ENCODE measurements around the gene SMARCC2.
"Not testable (repeated sequence)": the region's sequence is repeated elsewhere in the genome, so short reads cannot be mapped to it uniquely, and the experiment has no call there.

SMARCC2 gene

GRCh38 chr12:56157201-56158028 lies 31.9 kb downstream of the SMARCC2 start:
- Histone ChIP-seq H3K36me3 (ENCODE audit: insufficient read depth, low read length) (peaks cover 30% of the 10 kb centered on the region; the same call in 1 of the 2 replicates), H3K4me3 (ENCODE audit: low read depth, low read length) (peak overlapping the region; percentile 74), H3K79me2 (ENCODE audit: control insufficient read depth, insufficient read depth, low read length, unreplicated experiment) (peaks cover 33% of the 10 kb centered on the region)

GRCh38 chr12:56156464-56157200 lies 32.7 kb downstream of the SMARCC2 start:
- peaks cover 24% of the 10 kb centered on the region; the same call in 1 of the 2 replicates for H3K36me3 ChIP-seq (ENCODE audit: insufficient read depth, low read length)
- peak overlapping the region; percentile 74 for H3K4me3 ChIP-seq (ENCODE audit: low read depth, low read length)
- H3K27ac ChIP-seq (ENCODE audit: low read depth, low read length) = peak overlapping the region; percentile 49
- H2AFZ ChIP-seq (ENCODE audit: low read length, unreplicated experiment); H3K27me3 ChIP-seq (ENCODE audit: insufficient read depth, low read length): not testable (repeated sequence)
- H3K4me1 ChIP-seq (ENCODE audit: control insufficient read depth, insufficient read depth, low read length, unreplicated experiment) = peaks cover 30% of the 10 kb centered on the region
- peaks cover 35% of the 10 kb centered on the region for H3K79me2 ChIP-seq (ENCODE audit: control insufficient read depth, insufficient read depth, low read length, unreplicated experiment)

More at GRCh38 chr12:56157201-56158028, 31.9 kb downstream of the SMARCC2 start:
- no peaks in the 10 kb centered on the region for H3K27me3 ChIP-seq (ENCODE audit: insufficient read depth, low read length)
- H3K4me1 ChIP-seq (ENCODE audit: control insufficient read depth, insufficient read depth, low read length, unreplicated experiment) = peaks cover 32% of the 10 kb centered on the region
- H3K27ac ChIP-seq (ENCODE audit: low read depth, low read length) = peak overlapping the region; percentile 49
- H2AFZ ChIP-seq (ENCODE audit: low read length, unreplicated experiment) = peak overlapping the region; percentile 57

GRCh38 chr12:56155256-56155845 lies 33.9 kb downstream of the SMARCC2 start:
- Histone ChIP-seq H3K4me3 (ENCODE audit: low read depth, low read length) (no peak overlapping the region), H3K79me2 (ENCODE audit: control insufficient read depth, insufficient read depth, low read length, unreplicated experiment) (peaks cover 24% of the 10 kb centered on the region), H3K36me3 (ENCODE audit: insufficient read depth, low read length) (peaks cover 12% of the 10 kb centered on the region; the same call in 1 of the 2 replicates), H3K4me1 (ENCODE audit: control insufficient read depth, insufficient read depth, low read length, unreplicated experiment) (peaks cover 29% of the 10 kb centered on the region), H3K27ac (ENCODE audit: low read depth, low read length) (no peak overlapping the region), H2AFZ (ENCODE audit: low read length, unreplicated experiment) (no peak overlapping the region), H3K27me3 (ENCODE audit: insufficient read depth, low read length) (no peaks in the 10 kb centered on the region)

GRCh38 chr12:56154818-56155217 lies 34.5 kb downstream of the SMARCC2 start:
- Histone ChIP-seq H3K79me2 (ENCODE audit: control insufficient read depth, insufficient read depth, low read length, unreplicated experiment) (peaks cover 19% of the 10 kb centered on the region), H3K36me3 (ENCODE audit: insufficient read depth, low read length) (peaks cover 7% of the 10 kb centered on the region; the same call in 1 of the 2 replicates), H3K4me3 (ENCODE audit: low read depth, low read length) (no peak overlapping the region), H3K27ac (ENCODE audit: low read depth, low read length) (no peak overlapping the region), H3K4me1 (ENCODE audit: control insufficient read depth, insufficient read depth, low read length, unreplicated experiment) (peaks cover 27% of the 10 kb centered on the region), H2AFZ (ENCODE audit: low read length, unreplicated experiment) (no peak overlapping the region), H3K27me3 (ENCODE audit: insufficient read depth, low read length) (no peaks in the 10 kb centered on the region)

- no peak overlapping the region for H3K4me3 ChIP-seq (ENCODE audit: low read depth, low read length)
- H3K27ac ChIP-seq (ENCODE audit: low read depth, low read length) = no peak overlapping the region
- H3K4me1 ChIP-seq (ENCODE audit: control insufficient read depth, insufficient read depth, low read length, unreplicated experiment) = peaks cover 25% of the 10 kb centered on the region
These were observed 35.0 kb downstream of the SMARCC2 start for GRCh38 chr12:56154246-56154771.

GRCh38 chr12:56153678-56154065 lies 35.6 kb downstream of the SMARCC2 start:
- Histone ChIP-seq H3K27ac (ENCODE audit: low read depth, low read length) (no peak overlapping the region), H3K27me3 (ENCODE audit: insufficient read depth, low read length) (no peaks in the 10 kb centered on the region), H2AFZ (ENCODE audit: low read length, unreplicated experiment) (no peak overlapping the region), H3K36me3 (ENCODE audit: insufficient read depth, low read length) (no peaks in the 10 kb centered on the region; the same call in 1 of the 2 replicates), H3K79me2 (ENCODE audit: control insufficient read depth, insufficient read depth, low read length, unreplicated experiment) (peaks cover 7% of the 10 kb centered on the region), H3K4me3 (ENCODE audit: low read depth, low read length) (peak overlapping the region; percentile 83), H3K4me1 (ENCODE audit: control insufficient read depth, insufficient read depth, low read length, unreplicated experiment) (peaks cover 25% of the 10 kb centered on the region)

More at GRCh38 chr12:56154246-56154771, 35.0 kb downstream of the SMARCC2 start:
- H2AFZ ChIP-seq (ENCODE audit: low read length, unreplicated experiment) = no peak overlapping the region
- H3K27me3 ChIP-seq (ENCODE audit: insufficient read depth, low read length) = no peaks in the 10 kb centered on the region
- peaks cover 14% of the 10 kb centered on the region for H3K79me2 ChIP-seq (ENCODE audit: control insufficient read depth, insufficient read depth, low read length, unreplicated experiment)
- peaks cover 2% of the 10 kb centered on the region; the same call in 1 of the 2 replicates for H3K36me3 ChIP-seq (ENCODE audit: insufficient read depth, low read length)

- H2AFZ ChIP-seq (ENCODE audit: low read length, unreplicated experiment) = peak overlapping the region; percentile 66
- H3K4me1 ChIP-seq (ENCODE audit: control insufficient read depth, insufficient read depth, low read length, unreplicated experiment) = peaks cover 25% of the 10 kb centered on the region
- no peak overlapping the region for H3K27ac ChIP-seq (ENCODE audit: low read depth, low read length)
These were observed 36.3 kb downstream of the SMARCC2 start for GRCh38 chr12:56152756-56153677.

GRCh38 chr12:56152132-56152755 lies 37.0 kb downstream of the SMARCC2 start, which contains the start of gene MYL6B:
MYL6B (plus strand) TSS chr12:56152587; CDS start chr12:56153919, 1,332 bp downstream.
- H3K4me1 ChIP-seq (ENCODE audit: control insufficient read depth, insufficient read depth, low read length, unreplicated experiment) = peaks cover 25% of the 10 kb centered on the region

More at GRCh38 chr12:56152756-56153677, 36.3 kb downstream of the SMARCC2 start:
- no peaks in the 10 kb centered on the region for H3K27me3 ChIP-seq (ENCODE audit: insufficient read depth, low read length)
- H3K36me3 ChIP-seq (ENCODE audit: insufficient read depth, low read length) = no peaks in the 10 kb centered on the region; the same call in 1 of the 2 replicates
- peaks cover 3% of the 10 kb centered on the region for H3K79me2 ChIP-seq (ENCODE audit: control insufficient read depth, insufficient read depth, low read length, unreplicated experiment)
- peak overlapping the region; percentile 83 for H3K4me3 ChIP-seq (ENCODE audit: low read depth, low read length)

GRCh38 chr12:56151672-56152131 lies 37.6 kb downstream of the SMARCC2 start:
- Histone ChIP-seq H3K27me3 (ENCODE audit: insufficient read depth, low read length) (no peaks in the 10 kb centered on the region), H3K27ac (ENCODE audit: low read depth, low read length) (peak overlapping the region; percentile 56), H3K4me1 (ENCODE audit: control insufficient read depth, insufficient read depth, low read length, unreplicated experiment) (peaks cover 28% of the 10 kb centered on the region), H3K79me2 (ENCODE audit: control insufficient read depth, insufficient read depth, low read length, unreplicated experiment) (peaks cover 3% of the 10 kb centered on the region), H3K36me3 (ENCODE audit: insufficient read depth, low read length) (no peaks in the 10 kb centered on the region; the same call in 1 of the 2 replicates), H2AFZ (ENCODE audit: low read length, unreplicated experiment) (peak overlapping the region; percentile 93), H3K4me3 (ENCODE audit: low read depth, low read length) (peak overlapping the region; percentile 83)

More at GRCh38 chr12:56152132-56152755, 37.0 kb downstream of the SMARCC2 start, which contains the start of gene MYL6B:
- Histone ChIP-seq H3K27ac (ENCODE audit: low read depth, low read length) (peak within 1 kb of the TSS; percentile 56), H3K79me2 (ENCODE audit: control insufficient read depth, insufficient read depth, low read length, unreplicated experiment) (peaks cover 3% of the 10 kb centered on the region), H3K27me3 (ENCODE audit: insufficient read depth, low read length) (no peaks in the 10 kb centered on the region), H2AFZ (ENCODE audit: low read length, unreplicated experiment) (peak within 1 kb of the TSS; percentile 93), H3K4me3 (ENCODE audit: low read depth, low read length) (peak within 1 kb of the TSS; percentile 83), H3K36me3 (ENCODE audit: insufficient read depth, low read length) (no peaks in the 10 kb centered on the region; the same call in 1 of the 2 replicates)

Data from ACC112 (cell line).